ENCODE measurements around the gene PHTF1. TPM values are rescaled to one million over a fixed set of nuclear protein-coding genes. Genes with fewer than 3 reads are reported as not detected.
A peak's percentile ranks its signal among the peaks of the same experiment; 100 is the strongest.

Gene PHTF1
- total and polyA plus RNA-seq, 2 donors, result 8.3 to 27.2 TPM

DNA sequence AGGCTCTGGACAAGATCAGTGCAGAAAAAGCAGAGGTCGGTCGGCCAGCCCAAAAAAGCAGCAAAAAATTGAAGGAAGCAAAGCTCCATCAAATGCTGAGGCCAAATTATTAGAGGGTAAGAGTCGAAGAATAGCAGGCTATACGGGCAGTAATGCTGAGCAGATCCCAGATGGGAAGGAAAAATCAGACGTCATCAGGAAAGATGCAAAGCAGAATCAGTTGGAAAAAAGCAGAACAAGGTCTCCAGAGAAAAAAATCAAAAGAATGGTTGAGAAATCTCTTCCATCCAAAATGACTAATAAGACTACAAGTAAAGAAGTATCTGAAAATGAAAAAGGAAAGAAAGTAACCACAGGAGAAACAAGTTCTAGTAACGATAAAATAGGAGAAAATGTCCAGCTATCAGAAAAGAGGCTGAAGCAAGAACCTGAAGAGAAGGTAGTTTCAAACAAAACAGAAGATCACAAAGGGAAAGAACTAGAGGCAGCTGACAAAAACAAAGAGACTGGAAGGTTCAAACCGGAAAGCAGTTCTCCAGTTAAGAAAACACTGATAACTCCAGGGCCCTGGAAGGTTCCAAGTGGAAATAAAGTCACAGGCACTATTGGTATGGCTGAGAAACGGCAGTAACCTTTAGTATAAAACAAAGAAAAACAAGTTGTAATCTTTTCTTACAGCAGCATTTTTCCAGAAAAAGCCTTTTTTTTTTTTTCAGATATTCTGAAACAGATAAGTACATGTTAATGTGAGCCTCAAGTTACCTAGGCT is 75.7 kb downstream of the PHTF1 start:
- Histone ChIP-seq H3K4me1 (ENCODE audit: insufficient read depth) (no peaks in the 10 kb centered on the region), H3K27ac (ENCODE audit: low read depth) (no peak overlapping the region), H3K36me3 (ENCODE audit: insufficient read depth) (no peaks in the 10 kb centered on the region), H3K4me3 (ENCODE audit: low read depth, low read length) (no peak overlapping the region)
- 42% methylated on average over 8 of the region's 8 CpGs for WGBS
- DNase-seq (ENCODE audit: extremely low spot score), result no peak

DNA sequence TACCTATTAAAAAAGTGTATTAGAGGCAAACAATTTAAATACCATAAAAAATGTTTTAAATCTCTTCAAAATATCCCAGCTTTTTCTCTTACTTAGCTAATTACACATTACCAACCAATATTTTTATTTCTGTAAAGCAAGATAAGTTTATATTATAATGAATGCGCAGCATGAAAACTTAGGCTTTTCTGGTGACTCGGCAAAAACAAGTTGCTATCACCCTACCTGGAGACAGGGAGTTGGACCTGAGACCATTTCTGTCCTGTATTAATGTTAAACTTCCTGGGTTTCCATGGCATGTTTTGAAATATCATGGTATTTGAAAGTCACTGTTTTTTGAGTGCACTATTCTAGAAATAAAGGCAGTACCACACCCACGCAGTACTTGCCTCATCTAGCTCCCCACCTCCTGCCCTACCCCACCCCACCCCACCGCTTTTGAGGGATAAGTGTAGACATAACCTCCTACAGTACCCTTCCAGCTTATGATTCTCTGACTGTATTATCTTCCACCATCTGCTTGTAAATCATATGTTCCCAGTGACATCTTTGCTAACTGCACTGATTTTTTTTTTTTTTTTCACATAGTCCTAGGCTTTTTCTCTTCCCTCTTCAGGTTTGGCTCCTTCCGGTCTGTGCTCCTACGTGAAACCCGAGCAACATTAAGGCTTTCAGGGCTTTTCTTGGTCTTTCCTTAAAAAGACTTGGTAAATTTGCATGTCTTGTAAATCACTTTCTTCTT is 77.5 kb downstream of the PHTF1 start:
- DNase-seq (ENCODE audit: extremely low spot score), result no peak
- H3K36me3 ChIP-seq (ENCODE audit: insufficient read depth), result no peaks in the 10 kb centered on the region
- whole genome bisulfite sequencing, result 89% methylated on average over 7 of the region's 7 CpGs
- H3K4me1 ChIP-seq (ENCODE audit: insufficient read depth), result peaks cover 2% of the 10 kb centered on the region
- no peak overlapping the region for H3K27ac ChIP-seq (ENCODE audit: low read depth)
- H3K4me3 ChIP-seq (ENCODE audit: low read depth, low read length), result no peak overlapping the region

DNA sequence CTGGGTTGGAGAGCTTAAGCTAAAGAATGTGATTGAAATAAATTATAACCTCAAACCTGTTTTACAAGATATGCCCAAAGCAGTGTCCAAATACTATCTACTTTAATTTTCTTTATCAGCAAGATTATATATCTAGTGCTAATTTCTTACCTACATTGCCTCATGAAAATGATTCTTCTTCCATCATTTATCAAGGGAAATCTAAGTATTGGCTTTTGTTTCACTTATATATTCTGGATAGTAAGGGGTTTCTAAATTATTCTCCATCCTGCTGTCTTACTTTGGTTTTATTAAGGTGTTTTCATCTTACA is 81.2 kb downstream of the PHTF1 start:
- DNase-seq (ENCODE audit: extremely low spot score), result no peak
- peaks cover 2% of the 10 kb centered on the region for H3K4me1 ChIP-seq (ENCODE audit: insufficient read depth)
- no peaks in the 10 kb centered on the region for H3K36me3 ChIP-seq (ENCODE audit: insufficient read depth)
- no peak overlapping the region for H3K4me3 ChIP-seq (ENCODE audit: low read depth, low read length)
- no peak overlapping the region for H3K27ac ChIP-seq (ENCODE audit: low read depth)

DNA sequence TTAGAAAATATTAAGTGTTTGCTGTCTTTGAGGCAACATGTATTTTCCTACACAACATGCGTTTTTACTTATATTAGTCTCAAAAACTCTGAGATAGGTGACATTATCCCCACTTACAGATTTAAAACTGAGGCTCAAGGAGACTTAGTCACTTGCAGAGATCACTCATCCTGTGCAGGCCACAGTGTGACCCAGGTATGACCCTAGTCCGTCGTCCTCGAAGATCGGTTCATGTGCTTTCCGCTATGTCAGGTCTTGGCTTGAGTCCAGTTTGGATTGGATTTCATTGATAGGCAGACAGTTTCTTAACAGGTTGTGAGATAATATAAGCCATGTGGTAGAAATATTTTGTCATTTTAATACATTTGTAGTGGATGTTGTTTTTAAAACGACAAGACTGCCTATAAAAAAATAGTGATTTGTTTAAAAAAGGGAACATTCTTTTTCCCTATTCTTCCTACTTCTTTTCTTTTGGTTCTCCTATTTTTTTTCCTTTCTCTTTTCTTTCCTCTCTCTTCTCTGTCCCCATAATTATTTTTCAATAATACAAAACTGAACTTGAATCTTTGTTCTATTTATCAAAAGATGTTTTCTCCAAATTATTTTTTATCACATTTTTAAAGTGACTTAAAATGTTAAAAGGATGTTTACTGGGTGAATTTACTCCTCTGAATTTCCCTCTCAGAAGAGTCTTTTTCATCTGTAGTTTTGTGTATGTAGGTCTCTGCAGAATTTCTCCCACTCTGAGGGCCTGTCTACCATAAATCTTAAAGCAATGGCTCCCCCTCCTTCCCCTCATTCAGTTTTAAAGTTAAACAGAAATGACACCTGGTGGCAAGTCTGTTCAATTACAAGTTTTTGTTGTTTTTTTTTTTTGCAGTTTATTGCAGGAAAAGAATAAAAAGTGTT is 81.8 kb downstream of the PHTF1 start:
- Histone ChIP-seq H3K27ac (ENCODE audit: low read depth) (no peak overlapping the region), H3K36me3 (ENCODE audit: insufficient read depth) (no peaks in the 10 kb centered on the region), H3K4me1 (ENCODE audit: insufficient read depth) (peaks cover 2% of the 10 kb centered on the region), H3K4me3 (ENCODE audit: low read depth, low read length) (no peak overlapping the region)
- 35% methylated on average over 7 of the region's 7 CpGs for WGBS
- DNase-seq (ENCODE audit: extremely low spot score), result peak; percentile 42

DNA sequence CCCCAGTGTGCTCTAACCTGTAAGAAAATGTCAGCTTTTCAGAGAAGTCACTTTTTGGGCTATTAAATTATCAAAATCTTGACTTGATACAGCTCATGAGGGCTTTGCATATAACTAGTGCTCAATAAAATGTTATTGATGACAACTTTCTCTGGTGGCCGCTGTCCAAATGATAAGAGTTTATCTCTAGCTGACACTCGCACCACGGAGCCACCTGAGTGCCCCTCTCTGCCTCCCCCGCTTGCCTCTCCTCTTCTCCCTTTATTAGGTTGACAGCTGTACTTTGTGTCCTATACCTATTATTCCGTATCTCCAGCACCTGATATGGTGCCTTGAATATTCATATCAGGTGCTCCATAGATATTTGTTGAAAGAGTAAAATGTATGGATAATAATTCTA is 82.8 kb downstream of the PHTF1 start:
- no peaks in the 10 kb centered on the region for H3K36me3 ChIP-seq (ENCODE audit: insufficient read depth)
- 83% methylated on average over 5 of the region's 5 CpGs for WGBS
- peaks cover 2% of the 10 kb centered on the region for H3K4me1 ChIP-seq (ENCODE audit: insufficient read depth)
- no peak overlapping the region for H3K27ac ChIP-seq (ENCODE audit: low read depth)
- DNase-seq (ENCODE audit: extremely low spot score), result no peak
- H3K4me3 ChIP-seq (ENCODE audit: low read depth, low read length), result no peak overlapping the region

DNA sequence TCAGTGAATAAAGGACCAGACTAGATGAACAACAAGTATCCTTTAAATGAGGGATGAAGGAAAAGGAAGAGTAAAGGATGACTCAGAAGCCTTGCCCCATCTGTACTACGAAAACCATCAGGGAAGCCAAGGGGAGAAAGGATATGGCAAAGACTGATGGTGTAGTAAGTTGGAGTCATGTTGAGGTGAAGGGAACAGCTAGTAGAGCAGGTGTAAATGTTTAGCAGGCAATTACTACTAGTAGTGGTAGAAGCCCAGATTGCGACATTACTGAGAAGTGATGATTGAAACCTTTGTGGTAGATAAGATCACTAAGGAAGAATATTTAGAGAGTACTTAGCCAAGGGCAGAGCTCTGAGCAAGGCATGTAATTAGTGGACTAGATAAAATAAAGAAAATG is 84.0 kb downstream of the PHTF1 start:
- H3K4me1 ChIP-seq (ENCODE audit: insufficient read depth), result peaks cover 2% of the 10 kb centered on the region
- 92% methylated on average over 2 of the region's 2 CpGs for WGBS

DNA sequence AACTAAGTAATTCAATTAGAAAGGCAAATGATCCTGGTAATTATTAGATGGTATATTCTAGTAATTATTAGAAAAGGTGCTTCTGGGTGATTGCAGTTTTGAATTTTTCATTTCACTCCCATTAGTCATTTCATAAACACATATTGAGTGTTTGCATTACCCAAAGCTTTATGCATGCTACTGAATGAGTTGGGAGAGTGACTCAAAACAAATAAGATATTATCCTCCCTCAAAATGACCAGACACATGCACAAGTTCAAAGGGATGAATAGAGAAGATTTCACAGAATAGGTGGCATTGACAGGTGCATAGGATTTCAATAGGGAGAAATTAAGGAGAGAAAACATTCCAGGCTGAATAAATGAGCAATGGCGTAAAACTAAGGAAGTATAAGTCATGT is 84.7 kb downstream of the PHTF1 start:
- Histone ChIP-seq H3K4me3 (ENCODE audit: low read depth, low read length) (no peak overlapping the region), H3K36me3 (ENCODE audit: insufficient read depth) (no peaks in the 10 kb centered on the region), H3K4me1 (ENCODE audit: insufficient read depth) (peaks cover 2% of the 10 kb centered on the region), H3K27ac (ENCODE audit: low read depth) (no peak overlapping the region)
- no peak for DNase-seq (ENCODE audit: extremely low spot score)
- WGBS, result 98% methylated on average over 1 of the region's 1 CpG

More for the DNA sequence above, 84.0 kb downstream of the PHTF1 start:
- no peak for DNase-seq (ENCODE audit: extremely low spot score)
- H3K27ac ChIP-seq (ENCODE audit: low read depth), result no peak overlapping the region
- no peaks in the 10 kb centered on the region for H3K36me3 ChIP-seq (ENCODE audit: insufficient read depth)
- no peak overlapping the region for H3K4me3 ChIP-seq (ENCODE audit: low read depth, low read length)

DNA sequence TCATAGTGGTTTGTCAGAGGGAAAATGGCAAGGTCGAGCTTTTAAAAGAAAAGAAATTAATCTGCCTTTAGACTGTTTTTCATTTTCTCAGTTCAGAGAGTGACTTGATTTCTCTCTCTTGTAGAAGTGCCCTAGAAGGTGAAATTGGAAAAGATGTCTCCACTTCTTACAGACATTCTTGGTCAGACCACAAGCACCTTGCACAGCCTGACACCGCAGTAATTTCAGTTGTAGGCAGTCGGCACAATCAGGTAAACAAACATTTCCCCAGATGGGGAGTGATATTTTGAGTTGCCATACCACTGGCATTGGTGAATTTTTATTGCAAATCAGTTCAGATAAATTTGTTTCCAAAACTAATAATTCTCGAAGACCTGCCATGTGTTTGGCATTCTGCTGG is 86.8 kb downstream of the PHTF1 start:
- WGBS, result 89% methylated on average over 4 of the region's 4 CpGs
- peaks cover 2% of the 10 kb centered on the region for H3K4me1 ChIP-seq (ENCODE audit: insufficient read depth)
- DNase-seq (ENCODE audit: extremely low spot score), result no peak
- no peak overlapping the region for H3K4me3 ChIP-seq (ENCODE audit: low read depth, low read length)
- no peaks in the 10 kb centered on the region for H3K36me3 ChIP-seq (ENCODE audit: insufficient read depth)
- H3K27ac ChIP-seq (ENCODE audit: low read depth), result no peak overlapping the region

DNA sequence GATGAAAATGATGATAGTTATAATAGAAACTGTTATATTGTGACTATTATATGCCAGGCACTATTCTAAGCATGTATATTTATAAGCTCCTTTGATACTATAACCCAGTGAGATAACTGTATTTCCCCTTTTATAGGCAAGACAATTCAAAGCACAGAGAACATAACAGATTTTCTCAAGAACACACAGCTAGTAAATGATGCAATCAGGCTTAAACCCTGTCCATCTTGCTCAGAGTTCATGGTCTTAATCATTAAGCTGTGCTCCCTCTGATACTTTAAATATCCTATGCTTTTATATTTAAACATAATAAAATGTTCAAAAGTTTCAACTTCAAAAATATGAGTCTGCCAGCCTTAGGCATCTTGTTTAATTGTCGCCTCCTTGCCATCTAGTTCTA is 88.6 kb downstream of the PHTF1 start:
- 100% methylated on average over 1 of the region's 1 CpG for WGBS
- Histone ChIP-seq H3K36me3 (ENCODE audit: insufficient read depth) (no peaks in the 10 kb centered on the region), H3K4me3 (ENCODE audit: low read depth, low read length) (no peak overlapping the region), H3K27ac (ENCODE audit: low read depth) (no peak overlapping the region), H3K4me1 (ENCODE audit: insufficient read depth) (no peaks in the 10 kb centered on the region)
- no peak for DNase-seq (ENCODE audit: extremely low spot score)

DNA sequence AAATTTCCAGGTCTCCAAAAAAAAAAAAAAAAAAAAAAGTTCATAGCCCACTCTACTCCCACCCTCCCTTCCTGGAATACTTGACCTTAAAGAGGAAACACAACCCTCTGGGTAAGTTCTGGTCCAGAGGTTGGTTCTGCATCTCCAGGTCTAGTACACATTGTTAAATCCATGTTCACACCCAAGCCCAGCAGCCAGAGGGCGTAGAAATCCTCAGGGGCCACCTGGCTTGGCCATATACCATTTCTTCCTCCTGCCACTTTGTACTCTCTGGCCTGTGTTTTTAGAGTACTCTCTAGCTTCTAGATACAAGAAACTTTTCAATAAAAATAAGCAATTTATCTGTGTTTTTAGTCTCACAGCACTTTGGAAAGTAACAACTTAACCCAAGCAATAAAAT is 89.3 kb downstream of the PHTF1 start:
- Histone ChIP-seq H3K36me3 (ENCODE audit: insufficient read depth) (no peaks in the 10 kb centered on the region), H3K4me1 (ENCODE audit: insufficient read depth) (no peaks in the 10 kb centered on the region), H3K27ac (ENCODE audit: low read depth) (no peak overlapping the region), H3K4me3 (ENCODE audit: low read depth, low read length) (no peak overlapping the region)
- 91% methylated on average over 1 of the region's 1 CpG for WGBS
- no peak for DNase-seq (ENCODE audit: extremely low spot score)

DNA sequence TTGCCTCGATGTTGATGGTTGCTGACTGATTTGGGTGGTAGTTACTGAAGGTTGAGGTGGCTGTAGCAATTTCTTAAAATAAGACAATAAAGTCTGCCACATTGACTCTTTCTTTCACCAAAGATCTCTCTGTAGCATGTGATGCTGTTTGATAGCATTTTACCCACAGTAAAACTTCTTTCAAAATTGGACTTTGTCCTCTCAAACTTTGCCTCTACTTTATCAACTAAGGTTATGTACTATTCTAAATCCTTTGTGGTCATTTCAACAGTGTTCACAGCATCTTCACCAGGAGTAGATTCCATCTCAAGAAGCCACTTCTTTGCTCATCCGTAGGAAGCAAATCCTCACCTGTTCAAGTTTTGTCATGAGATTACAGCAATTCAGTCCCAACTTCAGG is 93.2 kb downstream of the PHTF1 start:
- Histone ChIP-seq H3K36me3 (ENCODE audit: insufficient read depth) (no peaks in the 10 kb centered on the region), H3K4me3 (ENCODE audit: low read depth, low read length) (no peak overlapping the region), H3K4me1 (ENCODE audit: insufficient read depth) (no peaks in the 10 kb centered on the region), H3K27ac (ENCODE audit: low read depth) (no peak overlapping the region)
- 97% methylated on average over 2 of the region's 2 CpGs for WGBS
- DNase-seq (ENCODE audit: extremely low spot score), result no peak

DNA sequence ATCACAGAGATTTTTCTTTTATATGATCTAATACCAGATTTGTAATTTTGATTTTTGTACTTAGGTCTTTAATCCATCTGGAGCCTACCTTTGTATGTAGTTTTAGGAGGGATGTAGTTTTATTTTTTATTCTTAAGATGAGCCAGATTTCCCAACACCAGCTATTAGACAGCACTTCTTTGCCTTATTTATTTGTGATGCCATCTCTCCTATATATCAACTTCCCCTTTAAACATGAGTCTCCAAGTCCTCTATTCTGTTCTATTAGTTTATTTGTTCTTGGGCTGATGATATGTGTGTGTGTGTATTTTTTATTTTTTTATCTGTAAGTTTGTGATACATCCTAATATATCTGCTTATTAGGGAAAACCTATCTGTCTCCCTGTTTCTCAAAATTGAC is 94.2 kb downstream of the PHTF1 start:
- Histone ChIP-seq H3K27ac (ENCODE audit: low read depth) (no peak overlapping the region), H3K4me3 (ENCODE audit: low read depth, low read length) (no peak overlapping the region), H3K4me1 (ENCODE audit: insufficient read depth) (no peaks in the 10 kb centered on the region), H3K36me3 (ENCODE audit: insufficient read depth) (no peaks in the 10 kb centered on the region)
- DNase-seq (ENCODE audit: extremely low spot score), result no peak

DNA sequence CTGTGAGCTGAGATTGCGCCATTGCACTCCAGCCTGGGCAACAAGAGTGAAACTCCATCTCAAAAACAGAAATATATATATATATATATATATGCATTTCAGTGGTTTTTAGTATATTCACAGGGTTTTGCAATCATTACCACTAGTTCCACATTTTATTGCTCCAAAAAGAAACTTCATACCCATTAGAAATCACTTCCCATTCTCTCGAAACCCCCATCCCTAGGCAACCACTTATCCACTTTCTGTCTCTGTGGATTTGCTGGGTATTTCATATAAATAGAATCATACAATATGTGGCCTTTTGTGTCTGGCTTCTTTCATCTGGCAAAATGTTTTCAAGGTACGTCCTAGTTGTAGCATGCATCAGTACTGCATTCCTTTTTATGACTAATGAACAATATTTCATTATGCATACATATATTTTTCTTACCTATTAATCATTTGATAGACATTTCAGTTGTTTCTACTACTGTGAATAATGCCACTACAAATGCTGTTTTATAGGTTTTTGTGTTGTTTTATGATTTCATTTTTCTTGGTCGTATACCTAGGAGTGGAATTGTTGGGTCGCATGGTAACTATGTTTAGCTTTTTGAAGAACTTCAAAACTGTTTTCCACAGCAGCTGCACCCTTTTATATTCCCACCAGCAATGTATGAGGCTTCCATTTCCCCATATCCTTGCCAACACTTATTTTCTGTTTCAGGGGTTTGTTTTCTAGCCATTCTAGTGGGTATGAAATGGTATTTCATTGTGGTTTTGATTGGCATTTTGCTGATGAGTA is 95.9 kb downstream of the PHTF1 start:
- 87% methylated on average over 5 of the region's 5 CpGs for WGBS
- H3K4me1 ChIP-seq (ENCODE audit: insufficient read depth), result no peaks in the 10 kb centered on the region
- H3K36me3 ChIP-seq (ENCODE audit: insufficient read depth), result no peaks in the 10 kb centered on the region
- H3K4me3 ChIP-seq (ENCODE audit: low read depth, low read length), result no peak overlapping the region
- no peak for DNase-seq (ENCODE audit: extremely low spot score)
- H3K27ac ChIP-seq (ENCODE audit: low read depth), result no peak overlapping the region

All from urinary bladder (tissue), 4 donors.